GM23338 (cell line): ENCODE measurements around the gene CENPH. TPM values are rescaled to one million over a fixed set of nuclear protein-coding genes. Genes with fewer than 3 reads are reported as not detected.
"Not testable (repeated sequence)": the region's sequence is repeated elsewhere in the genome, so short reads cannot be mapped to it uniquely, and the experiment has no call there.

ENCODE experiments used
- ATAC-seq: fragments of 200-7000 bp; cut with Tn5 transposase; 3 replicates; pipeline ENCODE4 v1.9.1; 2020
- DNase-seq: peaks from one replicate; pipeline ENCODE4 v3.0.0-alpha.2; 2015; ENCODE audit warnings: low spot score
- H2AFZ ChIP-seq: fragments of 200-600 bp; sonication (generic); 2 replicates; pipeline ENCODE4 v1.8.0; 2016; ENCODE audit warnings: antibody characterized with exemption, mild to moderate bottlenecking, moderate library complexity
- H3F3A ChIP-seq: fragments of 200-600 bp; sonication (generic); replicated peaks from 2 replicates; pipeline ENCODE4 v1.8.0; 2017; ENCODE audit warnings: antibody characterized with exemption, mixed run types, low read depth
- H3K27ac ChIP-seq: fragments of 200-600 bp; sonication (generic); 2 replicates; pipeline ENCODE4 v1.6.1; 2016; ENCODE audit warnings: low read depth
- H3K27me3 ChIP-seq: fragments of 200-600 bp; sonication (generic); 2 replicates; pipeline ENCODE4 v1.8.0; 2016; ENCODE audit warnings: mild to moderate bottlenecking, mixed run types, moderate library complexity; ENCODE audit not compliant: insufficient read depth
- H3K36me3 ChIP-seq: fragments of 200-600 bp; sonication (generic); 2 replicates; pipeline ENCODE4 v1.8.0; 2016; ENCODE audit warnings: mild to moderate bottlenecking; ENCODE audit not compliant: insufficient read depth
- H3K4me1 ChIP-seq: fragments of 200-600 bp; sonication (generic); 2 replicates; pipeline ENCODE4 v1.8.0; 2016; ENCODE audit warnings: mild to moderate bottlenecking, moderate library complexity; ENCODE audit not compliant: insufficient read depth
- H3K4me2 ChIP-seq: fragments of 200-600 bp; sonication (generic); 2 replicates; pipeline ENCODE4 v1.7.1; 2017; ENCODE audit warnings: mixed run types
- H3K4me3 ChIP-seq: fragments of 200-600 bp; sonication (generic); 2 replicates; pipeline ENCODE4 v1.6.1; 2016; ENCODE audit warnings: mixed run types
- H3K79me2 ChIP-seq: fragments of 200-600 bp; sonication (generic); replicated peaks from 2 replicates; pipeline ENCODE4 v1.8.0; 2017; ENCODE audit warnings: mild to moderate bottlenecking; ENCODE audit not compliant: insufficient read depth
- H3K9me2 ChIP-seq: fragments of 200-600 bp; sonication (generic); 2 replicates; pipeline ENCODE4 v1.8.0; 2017; ENCODE audit not compliant: insufficient read depth
- H4K20me1 ChIP-seq: fragments of 200-600 bp; sonication (generic); replicated peaks from 2 replicates; pipeline ENCODE4 v1.8.0; 2017; ENCODE audit warnings: mild to moderate bottlenecking; ENCODE audit not compliant: insufficient read depth
- H3K27ac Mint-ChIP-seq: 2 replicates; pipeline ENCODE4 v1.8.0; 2020; ENCODE audit warnings: inconsistent platforms, mild to moderate bottlenecking, moderate library complexity, mixed read lengths
- H3K27me3 Mint-ChIP-seq: 3 replicates; pipeline ENCODE4 v1.8.0; 2022; ENCODE audit warnings: low read depth, mild to moderate bottlenecking, moderate library complexity, mixed read lengths, inconsistent platforms; ENCODE audit not compliant: insufficient read depth, poor library complexity
- H3K36me3 Mint-ChIP-seq: 3 replicates; pipeline ENCODE4 v1.8.0; 2021; ENCODE audit warnings: low read depth, mild to moderate bottlenecking, inconsistent platforms, moderate library complexity, mixed read lengths
- H3K4me1 Mint-ChIP-seq: 3 replicates; pipeline ENCODE4 v1.8.0; 2020; ENCODE audit warnings: mild to moderate bottlenecking, inconsistent platforms, mixed read lengths
- H3K4me3 Mint-ChIP-seq: 3 replicates; pipeline ENCODE4 v1.8.0; 2021; ENCODE audit warnings: moderate library complexity, mild to moderate bottlenecking, inconsistent platforms, mixed read lengths
- H3K9me3 Mint-ChIP-seq: 3 replicates; pipeline ENCODE4 v1.8.0; 2020; ENCODE audit warnings: moderate library complexity, mild to moderate bottlenecking, inconsistent platforms, mixed read lengths
- CREB1 ChIP-seq: fragments of 250-450 bp; sonication (Bioruptor Pico); IDR thresholded peaks from 2 replicates; pipeline ENCODE4 v1.5.0; 2020; ENCODE audit warnings: low read depth, mild to moderate bottlenecking, moderate library complexity
- EZH2phosphoT487 ChIP-seq: fragments of 200-600 bp; sonication (generic); IDR thresholded peaks from one replicate; pipeline ENCODE4 v1.8.1; 2018; ENCODE audit warnings: antibody characterized with exemption; ENCODE audit not compliant: unreplicated experiment
- REST ChIP-seq: IDR thresholded peaks from one replicate; pipeline ENCODE4 v1.6.1; 2018; ENCODE audit warnings: antibody characterized with exemption; ENCODE audit not compliant: unreplicated experiment
- ZNF331 ChIP-seq: fragments of 250-450 bp; sonication (Bioruptor Pico); IDR thresholded peaks from 2 replicates; pipeline ENCODE4 v1.5.0; 2020; ENCODE audit warnings: low read depth, mild to moderate bottlenecking, moderate library complexity
- ZNF462 ChIP-seq: fragments of 250-450 bp; sonication (Bioruptor Pico); IDR thresholded peaks from 2 replicates; pipeline ENCODE4 v1.5.0; 2020; ENCODE audit warnings: mild to moderate bottlenecking, moderate library complexity
- polyA plus RNA-seq: library from polyadenylated mRNA; unstranded; fragments of >200 nt; fragmentation: Nextera tagmentation; extraction: Ambion mirVana; gene quantifications from 2 replicates; pipeline ENCODE4 v1.2.1, GENCODE V29; 2016
- total RNA-seq: library from RNA; depleted of rRNA; stranded (reverse); fragments of >200 nt; shearing (Covaris generic); gene quantifications from 2 replicates; pipeline ENCODE4 v1.2.3, GENCODE V29; 2014

The CENPH gene
- total and polyA plus RNA-seq, 2 experiments from 2014 or later: 99.4 to 107 TPM

GRCh38 chr5:69140827-69141226 lies 48.6 kb upstream of the CENPH start (continued):
- TF ChIP-seq REST (no peak), ZNF331 (no peak), ZNF462 (CRISPR knock-in tag) (no peak), CREB1 (CRISPR knock-in tag) (no peak), EZH2phosphoT487 (no peak)

GRCh38 chr5:69148576-69148975 lies 40.8 kb upstream of the CENPH start:
- not testable (repeated sequence) for H3K4me3 ChIP-seq, H3K4me2 ChIP-seq, ATAC-seq, H3K4me1 ChIP-seq, H3K36me3 Mint-ChIP-seq, H4K20me1 ChIP-seq, H3K36me3 ChIP-seq, H3K79me2 ChIP-seq, H3F3A ChIP-seq, DNase-seq, H3K27me3 Mint-ChIP-seq, H3K9me2 ChIP-seq, H3K27ac ChIP-seq, H3K27me3 ChIP-seq, H3K27ac Mint-ChIP-seq, H3K9me3 Mint-ChIP-seq, H3K4me3 Mint-ChIP-seq, H2AFZ ChIP-seq, H3K4me1 Mint-ChIP-seq
